Mesothelial cell of epicardium (in vitro differentiated cells): Measurements from ENCODE around the gene CTNNA2. TPM values are rescaled to one million over a fixed set of nuclear protein-coding genes. Genes with fewer than 3 reads are reported as not detected.

Source experiments
- DNase-seq, 2 experiments: peaks; one replicate each; pipeline ENCODE4 v3.0.0; 2021; ENCODE audit warnings: low spot score in 2 of 2; ENCODE audit not compliant: unreplicated experiment in 2 of 2
- H3K27ac Mint-ChIP-seq: 2 replicates; pipeline ENCODE4 v1.8.0; 2021; ENCODE audit warnings: mixed read lengths
- H3K27me3 Mint-ChIP-seq: 2 replicates; pipeline ENCODE4 v1.8.0; 2021; ENCODE audit warnings: low read depth, mixed read lengths
- H3K36me3 Mint-ChIP-seq: 2 replicates; pipeline ENCODE4 v1.8.0; 2021; ENCODE audit warnings: mixed read lengths
- H3K4me1 Mint-ChIP-seq: 2 replicates; pipeline ENCODE4 v1.8.0; 2021; ENCODE audit warnings: mixed read lengths
- H3K4me3 Mint-ChIP-seq: 2 replicates; pipeline ENCODE4 v1.8.0; 2021; ENCODE audit warnings: mild to moderate bottlenecking, moderate library complexity, mixed read lengths
- H3K9me3 Mint-ChIP-seq: 2 replicates; pipeline ENCODE4 v1.8.0; 2021; ENCODE audit warnings: mixed read lengths
- total RNA-seq: library from RNA; stranded (reverse); gene quantifications from 3 replicates; pipeline ENCODE4 v1.2.1, GENCODE V29; 2021
- TF ChIP-seq, protein P1 (sequence below): fragments of 200-600 bp; sonication (generic); IDR thresholded peaks from one replicate; pipeline ENCODE4 v1.5.0; 2021; ENCODE audit warnings: antibody characterized with exemption; ENCODE audit not compliant: unreplicated experiment

The CTNNA2 gene
- total RNA-seq, 1 donor from 2014 or later = 4.9 TPM

DNA sequence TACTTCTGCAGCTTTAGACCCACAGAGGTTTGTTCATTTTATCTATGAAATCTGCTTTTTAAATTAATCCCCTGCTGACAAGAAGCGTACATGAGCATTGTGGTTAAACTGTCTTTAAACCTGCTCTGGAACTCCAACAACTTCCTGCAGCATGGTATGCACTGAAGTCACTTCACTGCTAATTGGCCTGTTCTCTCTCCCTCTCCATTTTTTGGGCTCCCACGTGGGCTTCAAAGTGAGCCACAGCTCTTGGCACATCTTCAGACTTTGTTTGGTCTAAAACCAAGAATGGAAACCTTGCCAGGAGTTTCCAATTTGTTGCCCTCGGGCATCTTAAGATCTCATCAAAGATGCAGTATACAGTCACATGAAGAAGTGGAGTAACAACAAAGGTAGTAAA is 480.3 kb downstream of the CTNNA2 start:
- Mint-ChIP-seq H3K27me3 (peaks cover 21% of the 10 kb centered on the region), H3K27ac (no peak overlapping the region)

DNA sequence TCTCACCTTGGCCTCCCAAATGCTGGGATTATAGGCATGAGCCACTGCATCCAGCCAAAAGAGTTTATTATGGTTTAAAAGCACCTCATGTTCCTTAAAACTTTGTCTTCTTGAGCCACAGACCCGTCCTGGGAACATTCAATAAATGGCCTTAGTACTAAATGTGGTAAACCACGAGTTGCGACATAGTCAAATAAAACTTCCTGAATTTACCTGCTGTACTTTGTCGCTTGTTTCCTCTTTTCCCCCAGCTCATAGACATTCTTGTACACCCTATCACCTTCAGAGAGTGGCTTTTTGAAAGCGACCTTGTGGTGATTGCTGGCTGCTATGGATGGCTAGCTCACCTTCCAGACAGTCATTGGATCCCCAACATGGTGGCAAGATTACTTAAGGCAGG is 481.3 kb downstream of the CTNNA2 start:
- H3K27ac Mint-ChIP-seq = no peak overlapping the region
- H3K9me3 Mint-ChIP-seq = no peaks in the 10 kb centered on the region
- no peak overlapping the region for H3K4me3 Mint-ChIP-seq
- peaks cover 21% of the 10 kb centered on the region for H3K27me3 Mint-ChIP-seq
- H3K36me3 Mint-ChIP-seq = no peaks in the 10 kb centered on the region
- DNase-seq = no peak
- TF ChIP-seq, protein P1, sequence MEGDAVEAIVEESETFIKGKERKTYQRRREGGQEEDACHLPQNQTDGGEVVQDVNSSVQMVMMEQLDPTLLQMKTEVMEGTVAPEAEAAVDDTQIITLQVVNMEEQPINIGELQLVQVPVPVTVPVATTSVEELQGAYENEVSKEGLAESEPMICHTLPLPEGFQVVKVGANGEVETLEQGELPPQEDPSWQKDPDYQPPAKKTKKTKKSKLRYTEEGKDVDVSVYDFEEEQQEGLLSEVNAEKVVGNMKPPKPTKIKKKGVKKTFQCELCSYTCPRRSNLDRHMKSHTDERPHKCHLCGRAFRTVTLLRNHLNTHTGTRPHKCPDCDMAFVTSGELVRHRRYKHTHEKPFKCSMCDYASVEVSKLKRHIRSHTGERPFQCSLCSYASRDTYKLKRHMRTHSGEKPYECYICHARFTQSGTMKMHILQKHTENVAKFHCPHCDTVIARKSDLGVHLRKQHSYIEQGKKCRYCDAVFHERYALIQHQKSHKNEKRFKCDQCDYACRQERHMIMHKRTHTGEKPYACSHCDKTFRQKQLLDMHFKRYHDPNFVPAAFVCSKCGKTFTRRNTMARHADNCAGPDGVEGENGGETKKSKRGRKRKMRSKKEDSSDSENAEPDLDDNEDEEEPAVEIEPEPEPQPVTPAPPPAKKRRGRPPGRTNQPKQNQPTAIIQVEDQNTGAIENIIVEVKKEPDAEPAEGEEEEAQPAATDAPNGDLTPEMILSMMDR = no peak
- H3K4me1 Mint-ChIP-seq = peaks cover 14% of the 10 kb centered on the region

More for the DNA sequence above, 480.3 kb downstream of the CTNNA2 start:
- no peak for DNase-seq
- H3K4me3 Mint-ChIP-seq = no peak overlapping the region
- peaks cover 8% of the 10 kb centered on the region for H3K4me1 Mint-ChIP-seq
- TF ChIP-seq, protein P1 = no peak
- no peaks in the 10 kb centered on the region for H3K9me3 Mint-ChIP-seq
- no peaks in the 10 kb centered on the region for H3K36me3 Mint-ChIP-seq

DNA sequence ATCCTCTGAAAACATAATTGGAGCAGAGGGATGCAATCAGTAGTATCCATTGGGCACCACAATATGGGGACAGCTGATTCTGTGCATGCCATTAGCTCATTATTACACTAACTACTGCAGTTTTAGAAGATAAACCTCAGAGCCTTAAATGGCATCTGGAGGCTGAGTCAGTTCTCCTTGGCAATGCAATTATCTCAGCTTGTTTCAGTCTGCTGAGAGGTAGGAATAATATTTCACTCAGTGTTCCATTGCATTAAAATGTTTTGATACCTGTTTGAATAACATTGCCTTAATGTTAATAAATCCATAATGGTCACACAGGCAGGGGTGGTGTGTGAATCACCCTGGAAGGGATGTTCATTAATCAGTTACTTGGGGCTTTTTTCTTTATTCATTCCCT is 482.1 kb downstream of the CTNNA2 start:
- H3K27me3 Mint-ChIP-seq = peaks cover 15% of the 10 kb centered on the region
- no peak for DNase-seq
- H3K4me3 Mint-ChIP-seq = no peak overlapping the region
- peaks cover 18% of the 10 kb centered on the region for H3K4me1 Mint-ChIP-seq
- no peaks in the 10 kb centered on the region for H3K9me3 Mint-ChIP-seq
- no peak overlapping the region for H3K27ac Mint-ChIP-seq
- H3K36me3 Mint-ChIP-seq = no peaks in the 10 kb centered on the region
- TF ChIP-seq, protein P1 = no peak

DNA sequence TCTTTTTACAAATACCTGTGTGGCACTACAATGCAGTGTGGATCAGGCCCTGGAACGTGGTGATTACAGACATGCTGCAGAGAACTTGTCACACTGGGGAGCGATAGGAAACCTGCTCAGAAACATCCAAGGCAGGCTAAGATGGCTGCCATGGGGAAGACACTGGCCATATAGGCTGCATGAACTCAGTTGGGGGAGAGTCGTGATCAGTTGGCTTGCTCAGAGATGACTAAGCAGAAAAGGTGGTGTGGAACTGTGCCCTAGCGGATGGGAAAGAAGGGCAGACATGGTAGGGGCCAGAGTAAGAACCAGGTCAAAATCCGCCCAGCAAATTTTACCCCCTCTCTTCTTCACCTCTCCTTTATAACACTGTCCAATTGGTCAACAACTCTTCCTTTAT is 483.9 kb downstream of the CTNNA2 start:
- H3K9me3 Mint-ChIP-seq = no peaks in the 10 kb centered on the region
- no peak for DNase-seq
- TF ChIP-seq, protein P1 = no peak
- peaks cover 28% of the 10 kb centered on the region for H3K4me1 Mint-ChIP-seq
- H3K36me3 Mint-ChIP-seq = no peaks in the 10 kb centered on the region
- H3K4me3 Mint-ChIP-seq = no peak overlapping the region
- H3K27ac Mint-ChIP-seq = no peak overlapping the region
- peaks cover 4% of the 10 kb centered on the region for H3K27me3 Mint-ChIP-seq

DNA sequence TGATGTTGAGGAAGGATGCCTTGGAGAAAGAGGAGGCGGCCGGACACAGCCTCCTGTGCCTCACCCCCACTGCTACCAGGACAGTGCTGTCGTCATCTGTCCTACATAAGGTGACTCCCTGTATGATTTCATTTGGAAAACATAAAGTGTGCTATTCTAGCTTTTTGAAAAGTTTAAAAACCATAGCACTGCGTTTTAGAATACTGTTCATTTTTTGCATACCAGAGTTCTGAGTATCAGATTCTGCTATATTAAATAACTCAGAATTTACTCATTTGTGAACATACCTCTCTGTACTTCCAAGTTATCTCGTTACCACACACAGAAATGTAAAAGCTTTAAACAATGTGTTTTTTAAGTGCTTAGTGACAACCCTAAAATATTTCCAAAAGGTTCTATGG is 488.9 kb downstream of the CTNNA2 start:
- Mint-ChIP-seq H3K36me3 (no peaks in the 10 kb centered on the region), H3K27ac (peak overlapping the region; percentile 90), H3K9me3 (no peaks in the 10 kb centered on the region), H3K27me3 (peaks cover 15% of the 10 kb centered on the region), H3K4me3 (no peak overlapping the region), H3K4me1 (peaks cover 38% of the 10 kb centered on the region)
- DNase-seq = no peak
- TF ChIP-seq, protein P1 = no peak

DNA sequence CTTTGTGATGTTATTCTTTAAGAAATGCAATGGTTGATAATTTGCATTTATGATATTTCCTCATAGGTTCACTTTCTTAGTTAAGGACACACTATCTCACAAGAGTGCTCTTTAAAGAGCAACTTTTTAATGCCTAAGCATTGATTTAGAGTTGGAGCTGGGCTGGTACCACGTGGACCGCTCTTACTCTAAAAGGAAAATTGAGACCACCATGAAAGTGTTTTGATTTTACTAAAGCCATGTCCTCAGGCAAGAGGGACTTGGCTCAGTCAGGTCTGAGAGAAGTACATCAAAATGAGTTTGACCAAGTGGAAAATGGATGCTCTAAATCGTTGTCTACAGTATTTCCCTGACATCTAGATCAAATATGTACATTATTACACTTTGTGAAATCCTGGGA is 489.3 kb downstream of the CTNNA2 start:
- no peaks in the 10 kb centered on the region for H3K9me3 Mint-ChIP-seq
- DNase-seq = no peak
- TF ChIP-seq, protein P1 = no peak
- peak overlapping the region; percentile 90 for H3K27ac Mint-ChIP-seq
- H3K27me3 Mint-ChIP-seq = peaks cover 19% of the 10 kb centered on the region
- H3K4me3 Mint-ChIP-seq = no peak overlapping the region
- no peaks in the 10 kb centered on the region for H3K36me3 Mint-ChIP-seq
- H3K4me1 Mint-ChIP-seq = peaks cover 38% of the 10 kb centered on the region
